SH-SY5Y (cell line): ENCODE results near the gene CFAP57.

Experiments used
- GATA2 ChIP-seq: IDR thresholded peaks from 2 replicates; pipeline ENCODE4 v1.6.1; 2011; ENCODE audit warnings: mild to moderate bottlenecking, low read depth, low read length
- GATA3 ChIP-seq: IDR thresholded peaks from 2 replicates; pipeline ENCODE4 v1.6.1; 2011; ENCODE audit warnings: low read depth, mild to moderate bottlenecking, low read length, moderate library complexity

Gene CFAP57

DNA sequence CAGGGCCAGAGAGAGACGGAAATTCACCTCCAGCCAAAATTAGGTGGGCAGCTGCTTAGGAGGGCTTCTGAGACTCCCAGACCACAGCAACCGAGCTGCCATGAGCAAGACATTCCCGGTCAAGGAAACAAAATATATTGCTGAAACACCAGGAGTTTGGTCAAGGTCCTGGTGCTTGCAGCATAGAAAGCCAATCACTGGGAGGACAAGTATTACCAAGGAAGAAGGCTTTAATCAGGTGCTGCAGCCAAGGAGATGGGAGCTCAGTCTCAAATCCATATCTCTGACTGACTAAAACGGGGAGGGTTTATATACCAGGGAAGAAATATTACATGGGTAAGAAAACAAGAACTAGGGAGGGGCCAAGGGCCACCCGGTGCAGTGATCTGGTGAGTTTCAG, 78.9 kb downstream of the CFAP57 start:
- TF ChIP-seq GATA2 (no peak), GATA3 (no peak)

DNA sequence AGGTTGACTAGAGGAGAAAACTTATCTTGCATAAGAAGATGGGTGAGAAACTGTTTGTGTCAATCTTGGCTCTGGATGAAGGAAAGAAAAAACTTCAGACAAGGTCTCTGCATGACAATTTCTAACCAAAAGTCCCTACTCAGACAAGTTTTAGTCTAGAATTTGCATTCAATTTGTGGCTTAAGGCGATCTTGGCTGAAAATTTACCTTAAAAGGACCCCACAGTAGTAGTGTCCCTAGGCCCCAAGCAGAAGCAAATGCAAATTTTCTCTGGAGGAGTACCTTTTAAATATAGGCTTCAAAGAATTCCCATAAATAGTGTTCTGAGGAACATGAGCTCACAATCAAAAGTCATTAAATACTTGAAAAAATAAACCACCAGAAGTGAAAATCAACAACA, 80.1 kb downstream of the CFAP57 start:
- no peak for TF ChIP-seq GATA3
- no peak for TF ChIP-seq GATA2

DNA sequence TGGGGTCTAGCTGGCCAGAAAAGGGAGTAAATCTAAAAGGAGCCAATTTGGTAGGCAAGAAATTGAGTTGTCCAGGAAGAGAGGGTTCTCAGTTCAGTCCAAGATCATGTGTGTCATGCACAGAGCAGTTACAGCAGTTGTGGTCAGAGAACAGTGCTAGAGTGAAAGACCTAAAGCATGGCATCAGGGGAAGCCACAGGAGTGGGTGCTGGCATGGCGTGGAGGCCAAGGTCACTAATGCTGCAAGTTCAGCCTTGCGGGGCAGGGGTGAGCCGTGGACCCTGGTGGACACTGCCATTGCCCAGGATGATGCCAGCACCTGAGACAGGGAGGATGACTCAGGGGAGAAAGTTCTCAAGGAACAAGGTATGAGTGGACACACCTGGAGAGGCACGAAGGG, 81.0 kb downstream of the CFAP57 start:
- no peak for TF ChIP-seq GATA2
- TF ChIP-seq GATA3 = no peak

DNA sequence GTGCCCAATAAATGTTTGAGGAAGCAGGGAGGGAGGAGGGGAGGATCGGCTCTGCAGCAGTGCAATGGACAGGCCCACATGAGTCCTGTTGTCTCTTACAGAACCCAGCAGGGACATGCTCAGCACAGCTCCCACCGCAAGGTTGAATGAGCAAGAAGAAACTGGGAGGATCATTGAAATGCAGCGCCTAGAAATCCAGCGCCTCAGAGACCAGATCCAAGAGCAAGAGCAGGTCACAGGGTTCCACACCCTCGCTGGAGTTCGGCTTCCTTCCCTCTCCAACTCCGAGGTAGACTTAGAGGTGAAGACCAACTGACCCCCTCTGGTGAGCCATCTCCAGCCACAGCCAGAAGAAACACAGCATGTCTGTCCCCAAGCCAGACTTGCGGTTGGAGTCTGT, 81.7 kb downstream of the CFAP57 start:
- TF ChIP-seq GATA3 = no peak
- no peak for TF ChIP-seq GATA2

DNA sequence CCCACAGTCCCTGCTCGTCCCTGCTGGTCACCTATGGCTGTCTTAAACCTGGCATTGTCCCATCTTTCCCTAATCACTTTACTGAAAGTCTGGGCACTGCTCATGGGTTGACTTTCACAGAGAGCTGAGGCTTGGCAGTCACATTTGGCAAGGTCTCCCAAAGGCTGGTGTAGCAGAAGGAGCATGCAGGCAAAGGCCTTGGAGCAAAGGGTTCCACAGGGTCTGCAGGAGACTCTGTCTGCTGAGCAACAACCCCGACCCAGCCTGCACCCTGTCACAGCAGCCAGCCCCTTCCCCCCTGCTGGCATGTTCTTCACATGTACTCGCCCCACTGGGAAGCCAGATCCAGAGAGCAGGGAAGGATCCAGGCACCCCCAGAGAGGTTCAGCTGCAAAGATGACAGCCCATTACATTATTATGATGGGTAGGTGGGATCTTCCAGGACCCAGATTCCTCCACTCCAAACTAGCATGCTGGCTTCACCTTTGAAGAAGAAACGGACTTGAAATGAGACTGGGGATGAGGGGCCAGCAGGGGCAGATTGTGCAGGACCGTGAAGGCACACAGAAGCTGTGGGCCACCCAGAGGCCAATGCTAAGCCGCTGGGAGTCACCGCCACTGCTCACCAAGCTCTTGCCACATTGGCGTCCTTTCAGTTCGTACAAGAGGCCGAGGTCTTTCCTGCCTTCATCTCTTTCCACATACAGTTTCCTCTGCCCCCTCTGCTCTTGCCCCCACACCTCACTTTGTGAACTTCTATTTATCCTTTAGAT, 83.5 kb downstream of the CFAP57 start:
- TF ChIP-seq GATA3 = no peak
- TF ChIP-seq GATA2 = no peak

DNA sequence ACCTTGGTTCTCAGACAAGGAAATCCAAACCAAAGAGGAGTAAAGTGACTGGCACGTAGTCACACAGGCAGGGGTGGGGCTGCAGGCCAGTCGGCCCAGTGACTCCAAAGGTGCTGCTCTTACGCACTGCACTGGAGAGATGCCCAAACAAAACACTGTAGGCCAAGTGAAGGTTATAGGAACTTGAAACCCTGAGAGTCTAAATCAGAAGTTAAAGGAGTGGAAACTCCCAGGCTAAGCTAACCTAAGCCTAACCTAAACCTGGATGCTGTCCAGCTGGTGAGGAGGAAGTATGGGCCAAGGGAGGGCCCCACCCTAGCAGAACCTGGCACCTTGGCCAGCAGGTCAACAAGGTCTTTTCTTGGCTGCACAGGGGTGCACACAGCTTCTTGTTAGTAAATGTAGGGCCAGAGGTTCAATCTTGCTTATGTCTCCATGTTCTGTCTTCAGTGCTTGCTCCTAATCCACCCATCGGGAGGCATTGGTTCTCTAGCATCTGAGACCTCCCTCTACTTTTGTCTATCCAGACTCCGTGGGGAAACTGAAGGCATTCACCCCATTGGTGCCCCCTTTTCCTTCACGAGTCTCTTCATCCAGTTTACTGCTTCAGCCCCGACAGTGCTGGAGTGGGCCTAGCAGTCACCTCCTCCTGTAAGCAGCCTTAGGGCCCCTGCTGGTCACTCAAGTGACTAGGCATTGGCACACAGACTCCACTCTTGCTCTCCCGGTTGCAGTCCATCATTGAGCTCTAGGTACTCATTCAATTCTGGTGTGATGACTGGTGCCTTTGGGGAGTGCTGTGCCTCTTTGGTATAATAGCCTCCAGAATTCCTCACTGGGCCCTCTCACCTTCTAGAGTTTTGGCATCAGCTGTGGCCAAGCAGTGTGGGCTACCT, 84.8 kb downstream of the CFAP57 start:
- no peak for TF ChIP-seq GATA2
- TF ChIP-seq GATA3 = no peak

DNA sequence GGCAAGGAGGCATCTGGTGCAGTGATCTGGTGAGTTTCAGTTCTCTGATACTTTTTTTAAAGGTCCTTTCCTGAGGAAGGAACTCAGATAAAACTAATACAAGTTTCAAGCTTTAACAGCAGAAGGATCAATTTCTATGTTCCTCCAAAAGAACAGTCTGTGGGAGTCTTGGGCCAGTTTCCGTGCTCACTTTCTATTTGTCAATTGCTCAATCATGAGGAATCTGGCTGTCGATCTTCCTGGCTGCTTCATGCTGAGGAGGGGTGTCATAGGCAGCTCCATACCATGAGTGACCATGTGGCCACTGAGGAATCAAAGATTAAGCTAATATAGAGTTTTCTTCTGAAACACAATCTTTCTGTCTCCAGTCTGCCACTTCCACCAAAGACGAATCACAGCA, 86.2 kb downstream of the CFAP57 start:
- TF ChIP-seq GATA2 (no peak), GATA3 (no peak)

DNA sequence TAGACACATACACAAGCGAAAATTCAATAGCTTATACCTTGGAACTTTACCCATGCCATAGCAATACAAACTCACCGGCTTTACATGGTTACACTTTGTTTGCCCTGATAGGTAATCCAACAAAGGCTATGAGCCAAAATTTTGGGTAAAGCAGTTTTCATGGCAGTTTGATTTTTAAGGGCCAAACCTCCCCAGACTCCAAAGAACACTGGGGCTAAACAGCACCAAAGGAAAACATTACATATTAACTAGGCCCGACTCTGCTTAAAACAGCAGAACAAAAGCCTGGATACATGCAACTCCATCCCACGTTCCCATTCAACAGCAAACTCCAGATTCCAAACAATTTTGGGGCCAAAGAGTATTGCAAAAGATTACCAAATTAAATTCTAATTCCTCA, 93.3 kb downstream of the CFAP57 start:
- no peak for TF ChIP-seq GATA3
- no peak for TF ChIP-seq GATA2

DNA sequence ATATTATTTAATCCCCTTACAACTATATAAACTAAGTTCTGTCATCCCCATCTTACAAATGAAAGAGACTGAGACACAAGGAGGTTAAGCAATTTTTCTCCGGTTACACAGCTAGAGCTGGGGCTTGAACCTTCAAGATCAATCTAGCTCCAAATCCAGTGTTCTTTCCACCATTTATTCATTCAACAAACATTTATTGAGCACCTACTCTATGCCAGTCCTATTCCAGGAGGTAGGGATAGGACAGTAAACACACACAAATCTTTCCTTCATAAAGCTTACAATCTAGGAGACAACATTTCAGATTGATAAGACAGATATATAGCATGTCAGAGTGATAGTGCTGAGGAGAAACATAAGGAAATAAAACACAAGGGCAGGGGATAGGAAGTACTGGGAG, 94.8 kb downstream of the CFAP57 start:
- no peak for TF ChIP-seq GATA3
- TF ChIP-seq GATA2 = no peak

DNA sequence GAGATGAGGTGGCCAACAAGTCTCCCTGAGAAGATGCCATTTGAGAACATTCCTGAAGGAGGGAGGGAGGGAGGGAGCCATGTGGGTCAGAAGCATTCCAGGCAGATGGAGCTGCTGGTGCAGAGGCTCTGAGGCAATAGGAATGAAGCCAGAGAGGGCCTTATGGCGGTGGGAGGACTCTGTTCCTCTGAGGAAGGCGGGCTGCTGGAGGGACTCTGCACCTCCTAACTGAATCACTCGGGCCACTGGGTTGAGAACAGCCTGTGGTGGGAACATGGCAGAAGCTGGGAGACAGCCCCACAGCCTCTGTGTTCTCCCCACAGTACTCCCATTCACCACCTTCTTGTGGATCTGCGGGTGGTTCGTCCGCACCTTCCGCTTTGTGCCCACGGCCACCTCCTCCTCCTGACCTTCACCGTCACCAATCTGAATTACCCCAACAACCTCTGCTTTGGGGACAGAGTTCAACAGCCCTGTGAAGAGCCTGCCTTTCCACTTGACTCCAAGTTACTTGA, 95.2 kb downstream of the CFAP57 start:
- no peak for TF ChIP-seq GATA2
- no peak for TF ChIP-seq GATA3

DNA sequence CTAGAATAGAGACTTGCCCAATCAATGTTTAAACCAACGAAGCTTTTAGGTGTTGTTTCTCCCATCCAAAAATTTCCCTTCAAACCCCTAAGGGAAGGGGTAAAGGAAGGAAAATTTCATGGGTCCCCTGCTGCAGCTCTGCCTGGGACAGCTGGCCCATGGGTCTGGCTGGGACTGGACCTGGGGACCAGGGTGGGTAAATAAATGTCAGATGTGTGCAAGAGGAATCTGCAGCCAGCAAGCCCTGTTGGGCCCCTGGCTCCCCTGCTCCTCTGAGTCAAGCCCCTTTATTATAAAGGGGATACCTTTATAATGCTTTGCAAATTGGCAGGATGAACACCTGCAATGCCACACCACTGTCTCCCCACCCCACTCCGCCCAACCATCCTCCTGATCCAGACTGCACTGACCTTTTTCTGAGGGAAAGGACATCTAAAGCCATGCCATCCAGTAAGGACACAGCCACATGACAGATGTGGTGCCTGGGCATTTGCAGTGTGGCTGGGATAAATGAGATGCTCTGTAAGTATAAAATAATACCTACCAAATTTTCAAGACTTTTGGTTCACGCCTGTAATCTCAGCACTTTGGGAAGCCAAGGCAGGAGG, 95.8 kb downstream of the CFAP57 start:
- TF ChIP-seq GATA3 (no peak), GATA2 (no peak)

DNA sequence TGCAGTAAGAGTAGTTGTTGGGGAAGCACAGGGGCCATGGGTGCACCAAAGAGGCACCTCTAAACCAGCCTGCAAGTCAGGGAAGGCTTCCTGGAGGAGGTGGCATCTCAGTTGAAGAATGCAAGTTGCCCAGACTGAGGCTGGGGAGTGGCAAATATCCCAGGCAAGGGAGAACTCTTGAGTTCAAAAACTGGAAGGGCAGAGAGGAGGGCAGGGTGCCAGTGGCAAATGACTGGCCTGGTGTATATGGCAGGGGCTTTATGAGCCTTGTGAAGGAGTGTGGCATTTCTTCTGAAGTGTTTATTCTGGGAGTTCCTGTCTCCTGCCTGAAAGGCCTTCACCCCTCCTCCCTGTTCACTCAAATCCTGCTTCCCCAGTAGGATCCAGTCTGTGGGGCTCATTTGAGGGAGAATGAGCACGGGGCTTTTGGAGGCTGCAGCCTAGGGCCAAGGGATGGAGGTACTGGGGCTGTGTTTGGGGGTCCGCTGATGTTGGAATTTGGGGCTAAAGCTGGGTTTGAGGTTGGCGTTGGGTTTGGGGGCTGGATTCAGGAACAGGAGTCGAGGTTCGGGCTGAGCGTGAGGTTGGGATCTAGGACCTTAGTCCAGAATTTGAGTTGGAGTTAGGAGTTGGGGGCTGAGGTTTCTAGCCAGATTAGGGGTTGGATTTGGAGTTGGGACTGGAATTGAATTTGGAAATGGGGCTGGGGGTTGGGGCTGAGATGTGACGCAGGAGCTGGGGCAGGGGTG, 97.7 kb downstream of the CFAP57 start, which contains the start of gene TMEM125:
Gene TMEM125 (plus strand): TSS at position 357 of the 749 bp plus-strand sequence. CDS start 2,740 bp downstream, outside the sequence.
- TF ChIP-seq GATA2 = no peak

DNA sequence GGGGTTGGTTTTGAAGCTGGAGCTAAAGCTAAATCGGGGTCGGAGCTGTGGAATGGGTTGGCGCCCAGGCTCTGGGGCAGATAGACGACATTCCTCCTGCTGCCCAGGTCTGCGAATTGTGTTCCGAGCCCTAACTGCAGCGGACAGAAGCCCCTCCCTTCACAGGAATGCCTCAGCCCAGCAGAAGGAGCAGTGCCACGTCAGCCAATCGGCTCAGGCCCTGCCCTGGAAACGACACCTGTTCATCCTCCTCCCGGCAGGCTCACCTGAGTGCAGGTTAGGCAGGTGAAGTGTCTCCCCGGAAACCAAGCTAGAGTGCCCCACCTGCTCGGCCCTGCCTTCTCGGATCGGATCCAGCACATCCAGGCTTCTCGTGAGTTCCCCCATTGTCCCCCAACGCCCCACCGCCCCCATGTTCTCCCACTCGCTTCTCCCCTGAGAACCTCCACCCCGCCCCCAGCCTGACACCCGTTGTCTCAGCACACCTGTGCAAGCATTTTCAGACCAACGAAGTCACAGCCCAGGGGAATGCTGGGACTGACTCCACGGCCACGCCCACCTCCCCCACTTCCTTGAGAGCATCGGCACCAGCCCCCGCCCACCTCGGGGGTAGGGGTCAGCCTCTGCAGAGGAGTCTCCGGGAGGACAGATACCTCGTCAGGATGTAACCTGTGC, 98.4 kb downstream of the CFAP57 start:
- TF ChIP-seq GATA3 (no peak), GATA2 (no peak)
